Endothelial cell (in vitro differentiated cells): ENCODE data around the gene UTP11. TPM values are rescaled to one million over a fixed set of nuclear protein-coding genes. Genes with fewer than 3 reads are reported as not detected.

Experiments
- DNase-seq: peaks from one replicate; pipeline ENCODE4 v3.0.0; 2021; ENCODE audit warnings: low spot score
- H3K27ac Mint-ChIP-seq: one replicate; pipeline ENCODE4 v1.8.0; 2021; ENCODE audit warnings: mixed read lengths, inconsistent platforms; ENCODE audit not compliant: unreplicated experiment
- H3K27me3 Mint-ChIP-seq: one replicate; pipeline ENCODE4 v1.8.0; 2021; ENCODE audit warnings: mild to moderate bottlenecking, moderate library complexity, mixed read lengths, inconsistent platforms; ENCODE audit not compliant: unreplicated experiment
- H3K36me3 Mint-ChIP-seq: one replicate; pipeline ENCODE4 v1.8.0; 2021; ENCODE audit warnings: mild to moderate bottlenecking, low read depth, mixed read lengths, inconsistent platforms; ENCODE audit not compliant: unreplicated experiment
- H3K4me1 Mint-ChIP-seq: one replicate; pipeline ENCODE4 v1.8.0; 2021; ENCODE audit warnings: mild to moderate bottlenecking, mixed read lengths, inconsistent platforms; ENCODE audit not compliant: unreplicated experiment
- H3K4me3 Mint-ChIP-seq: one replicate; pipeline ENCODE4 v1.8.0; 2021; ENCODE audit warnings: mild to moderate bottlenecking, mixed read lengths, inconsistent platforms; ENCODE audit not compliant: unreplicated experiment
- H3K9me3 Mint-ChIP-seq: one replicate; pipeline ENCODE4 v1.8.0; 2021; ENCODE audit warnings: mixed read lengths, inconsistent platforms; ENCODE audit not compliant: unreplicated experiment
- CTCF ChIP-seq: fragments of 200-600 bp; sonication (generic); IDR thresholded peaks from one replicate; pipeline ENCODE4 v1.5.0; 2021; ENCODE audit warnings: antibody characterized with exemption; ENCODE audit not compliant: unreplicated experiment
- total RNA-seq: library from RNA; stranded (reverse); fragmentation: NEBNext Ultra II Directional; extraction: Animal tissue kit (Norgen Biotek cat#: 25700); gene quantifications from one replicate; pipeline ENCODE4 v1.2.1, GENCODE V29; 2021; ENCODE audit not compliant: unreplicated experiment

The UTP11 gene
- total RNA-seq, 1 donor from 2014 or later: 44.7 TPM

- H3K4me3 Mint-ChIP-seq: no peak overlapping the region
- no peak for TF ChIP-seq CTCF
- no peaks in the 10 kb centered on the region for H3K9me3 Mint-ChIP-seq
- H3K27me3 Mint-ChIP-seq: peaks cover 6% of the 10 kb centered on the region
- DNase-seq: no peak
- no peaks in the 10 kb centered on the region for H3K36me3 Mint-ChIP-seq
- no peak overlapping the region for H3K27ac Mint-ChIP-seq
- peaks cover 22% of the 10 kb centered on the region for H3K4me1 Mint-ChIP-seq
Observed at GRCh38 chr1:38063616-38064015, 51.1 kb downstream of the UTP11 start.

- Mint-ChIP-seq H3K9me3 (no peaks in the 10 kb centered on the region), H3K36me3 (no peaks in the 10 kb centered on the region), H3K27me3 (peaks cover 6% of the 10 kb centered on the region), H3K4me3 (no peak overlapping the region), H3K4me1 (peaks cover 15% of the 10 kb centered on the region), H3K27ac (no peak overlapping the region)
- no peak for TF ChIP-seq CTCF
- no peak for DNase-seq
Observed at GRCh38 chr1:38064197-38064903, 51.8 kb downstream of the UTP11 start.

GRCh38 chr1:38068220-38068979, 55.9 kb downstream of the UTP11 start:
- no peaks in the 10 kb centered on the region for H3K9me3 Mint-ChIP-seq

GRCh38 chr1:38068980-38069340, 56.4 kb downstream of the UTP11 start:
- no peak for DNase-seq
- no peak overlapping the region for H3K4me3 Mint-ChIP-seq
- H3K36me3 Mint-ChIP-seq: no peaks in the 10 kb centered on the region
- no peaks in the 10 kb centered on the region for H3K9me3 Mint-ChIP-seq
- peaks cover 4% of the 10 kb centered on the region for H3K27me3 Mint-ChIP-seq
- H3K4me1 Mint-ChIP-seq: peaks cover 4% of the 10 kb centered on the region
- H3K27ac Mint-ChIP-seq: no peak overlapping the region
- TF ChIP-seq CTCF: no peak

More at GRCh38 chr1:38068220-38068979, 55.9 kb downstream of the UTP11 start:
- H3K27ac Mint-ChIP-seq: peak overlapping the region; percentile 28
- TF ChIP-seq CTCF: no peak
- peaks cover 4% of the 10 kb centered on the region for H3K4me1 Mint-ChIP-seq
- no peaks in the 10 kb centered on the region for H3K36me3 Mint-ChIP-seq
- no peak for DNase-seq
- H3K27me3 Mint-ChIP-seq: peaks cover 4% of the 10 kb centered on the region
- no peak overlapping the region for H3K4me3 Mint-ChIP-seq
